ENCODE data around the gene L3MBTL4.

L3MBTL4 gene

GRCh38 chr18:5930789-5931188 is 483.9 kb downstream of the L3MBTL4 start:
- no peak for DNase-seq

- no peak for DNase-seq
Observed at GRCh38 chr18:5918205-5918858, 496.4 kb downstream of the L3MBTL4 start.

GRCh38 chr18:5914951-5915350 is 499.8 kb downstream of the L3MBTL4 start:
- peak in 1 of 58 donors; percentile 20 for DNase-seq

- DNase-seq = no peak
Observed at GRCh38 chr18:5914016-5914415, 500.7 kb downstream of the L3MBTL4 start.

GRCh38 chr18:5912566-5912965 is 502.1 kb downstream of the L3MBTL4 start:
- DNase-seq = no peak

- no peak for DNase-seq
Observed at GRCh38 chr18:5909125-5909524, 505.6 kb downstream of the L3MBTL4 start.
